ENCODE results near the gene CTSS. TPM values are rescaled to one million over a fixed set of nuclear protein-coding genes. Genes with fewer than 3 reads are reported as not detected.

CTSS gene
- polyA plus RNA-seq, 1 donor from 2014 or later, result 3.2 TPM

DNA sequence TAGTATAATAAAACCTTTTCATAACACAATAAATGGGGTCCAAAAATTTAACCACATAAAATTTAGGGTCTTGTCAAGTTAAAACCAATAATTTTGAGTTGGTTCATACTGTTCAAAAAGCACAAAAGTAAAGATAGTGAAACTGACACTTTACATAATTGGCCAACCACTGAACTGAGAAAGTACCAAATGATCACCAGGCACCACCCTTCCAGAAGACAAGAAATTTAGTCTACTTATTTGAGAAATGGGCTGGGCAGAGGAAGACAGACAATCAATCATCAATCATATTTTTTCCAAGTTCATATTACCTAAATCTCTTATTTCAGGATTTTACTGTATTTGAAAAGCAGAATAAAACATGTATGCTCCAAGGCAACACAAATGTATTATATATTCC lies 62.2 kb downstream of the CTSS start:
- no peak overlapping the region for H3K27ac ChIP-seq (ENCODE audit: low read length)
- H2AFZ ChIP-seq (ENCODE audit: low read depth, low read length), result no peak overlapping the region
- H3K9me2 ChIP-seq (ENCODE audit: insufficient read depth, low read length), result no peaks in the 10 kb centered on the region
- no peaks in the 10 kb centered on the region for H3K79me2 ChIP-seq (replicated peaks; ENCODE audit: insufficient read depth, low read length)
- no peaks in the 10 kb centered on the region for H3K36me3 ChIP-seq (ENCODE audit: insufficient read depth, low read length)
- no peak overlapping the region for H3K4me3 ChIP-seq (ENCODE audit: low read length)
- H4K20me1 ChIP-seq (ENCODE audit: insufficient read depth), result no peaks in the 10 kb centered on the region
- H3K9ac ChIP-seq (ENCODE audit: low read length), result no peak overlapping the region
- no peak overlapping the region for H3K4me2 ChIP-seq (ENCODE audit: low read length)
- no peaks in the 10 kb centered on the region for H3K27me3 ChIP-seq (ENCODE audit: insufficient read depth, low read depth, low read length)
- no peaks in the 10 kb centered on the region for H3K9me3 ChIP-seq (ENCODE audit: low read length)
- TF ChIP-seq, protein P1, sequence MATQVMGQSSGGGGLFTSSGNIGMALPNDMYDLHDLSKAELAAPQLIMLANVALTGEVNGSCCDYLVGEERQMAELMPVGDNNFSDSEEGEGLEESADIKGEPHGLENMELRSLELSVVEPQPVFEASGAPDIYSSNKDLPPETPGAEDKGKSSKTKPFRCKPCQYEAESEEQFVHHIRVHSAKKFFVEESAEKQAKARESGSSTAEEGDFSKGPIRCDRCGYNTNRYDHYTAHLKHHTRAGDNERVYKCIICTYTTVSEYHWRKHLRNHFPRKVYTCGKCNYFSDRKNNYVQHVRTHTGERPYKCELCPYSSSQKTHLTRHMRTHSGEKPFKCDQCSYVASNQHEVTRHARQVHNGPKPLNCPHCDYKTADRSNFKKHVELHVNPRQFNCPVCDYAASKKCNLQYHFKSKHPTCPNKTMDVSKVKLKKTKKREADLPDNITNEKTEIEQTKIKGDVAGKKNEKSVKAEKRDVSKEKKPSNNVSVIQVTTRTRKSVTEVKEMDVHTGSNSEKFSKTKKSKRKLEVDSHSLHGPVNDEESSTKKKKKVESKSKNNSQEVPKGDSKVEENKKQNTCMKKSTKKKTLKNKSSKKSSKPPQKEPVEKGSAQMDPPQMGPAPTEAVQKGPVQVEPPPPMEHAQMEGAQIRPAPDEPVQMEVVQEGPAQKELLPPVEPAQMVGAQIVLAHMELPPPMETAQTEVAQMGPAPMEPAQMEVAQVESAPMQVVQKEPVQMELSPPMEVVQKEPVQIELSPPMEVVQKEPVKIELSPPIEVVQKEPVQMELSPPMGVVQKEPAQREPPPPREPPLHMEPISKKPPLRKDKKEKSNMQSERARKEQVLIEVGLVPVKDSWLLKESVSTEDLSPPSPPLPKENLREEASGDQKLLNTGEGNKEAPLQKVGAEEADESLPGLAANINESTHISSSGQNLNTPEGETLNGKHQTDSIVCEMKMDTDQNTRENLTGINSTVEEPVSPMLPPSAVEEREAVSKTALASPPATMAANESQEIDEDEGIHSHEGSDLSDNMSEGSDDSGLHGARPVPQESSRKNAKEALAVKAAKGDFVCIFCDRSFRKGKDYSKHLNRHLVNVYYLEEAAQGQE (IDR thresholded peaks at IDR 0.05; ENCODE audit: borderline replicate concordance), result no peak
- TF ChIP-seq EZH2 (IDR thresholded peaks at IDR 0.05; ENCODE audit: borderline replicate concordance, insufficient read depth, low read length, poor library complexity, severe bottlenecking), result no peak
- TF ChIP-seq, protein P2, sequence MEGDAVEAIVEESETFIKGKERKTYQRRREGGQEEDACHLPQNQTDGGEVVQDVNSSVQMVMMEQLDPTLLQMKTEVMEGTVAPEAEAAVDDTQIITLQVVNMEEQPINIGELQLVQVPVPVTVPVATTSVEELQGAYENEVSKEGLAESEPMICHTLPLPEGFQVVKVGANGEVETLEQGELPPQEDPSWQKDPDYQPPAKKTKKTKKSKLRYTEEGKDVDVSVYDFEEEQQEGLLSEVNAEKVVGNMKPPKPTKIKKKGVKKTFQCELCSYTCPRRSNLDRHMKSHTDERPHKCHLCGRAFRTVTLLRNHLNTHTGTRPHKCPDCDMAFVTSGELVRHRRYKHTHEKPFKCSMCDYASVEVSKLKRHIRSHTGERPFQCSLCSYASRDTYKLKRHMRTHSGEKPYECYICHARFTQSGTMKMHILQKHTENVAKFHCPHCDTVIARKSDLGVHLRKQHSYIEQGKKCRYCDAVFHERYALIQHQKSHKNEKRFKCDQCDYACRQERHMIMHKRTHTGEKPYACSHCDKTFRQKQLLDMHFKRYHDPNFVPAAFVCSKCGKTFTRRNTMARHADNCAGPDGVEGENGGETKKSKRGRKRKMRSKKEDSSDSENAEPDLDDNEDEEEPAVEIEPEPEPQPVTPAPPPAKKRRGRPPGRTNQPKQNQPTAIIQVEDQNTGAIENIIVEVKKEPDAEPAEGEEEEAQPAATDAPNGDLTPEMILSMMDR (IDR thresholded peaks at IDR 0.05; ENCODE audit: poor library complexity, severe bottlenecking), result no peak
- TF ChIP-seq MXI1 (conservative IDR thresholded peaks at IDR 0.05; ENCODE audit: poor library complexity, severe bottlenecking), result no peak
- TF ChIP-seq TAF1 (IDR thresholded peaks at IDR 0.05; ENCODE audit: low read depth), result no peak
- no peak for TF ChIP-seq SMC3 (conservative IDR thresholded peaks at IDR 0.05; ENCODE audit: poor library complexity)
- no peak for TF ChIP-seq POLR2AphosphoS5 (IDR thresholded peaks at IDR 0.05)
- no peak for TF ChIP-seq EP300 (conservative IDR thresholded peaks at IDR 0.05; ENCODE audit: poor library complexity, severe bottlenecking)
- TF ChIP-seq RAD21 (conservative IDR thresholded peaks at IDR 0.05), result no peak
- H3F3A ChIP-seq (ENCODE audit: insufficient read depth, low read length, poor library complexity, severe bottlenecking), result no peaks in the 10 kb centered on the region

DNA sequence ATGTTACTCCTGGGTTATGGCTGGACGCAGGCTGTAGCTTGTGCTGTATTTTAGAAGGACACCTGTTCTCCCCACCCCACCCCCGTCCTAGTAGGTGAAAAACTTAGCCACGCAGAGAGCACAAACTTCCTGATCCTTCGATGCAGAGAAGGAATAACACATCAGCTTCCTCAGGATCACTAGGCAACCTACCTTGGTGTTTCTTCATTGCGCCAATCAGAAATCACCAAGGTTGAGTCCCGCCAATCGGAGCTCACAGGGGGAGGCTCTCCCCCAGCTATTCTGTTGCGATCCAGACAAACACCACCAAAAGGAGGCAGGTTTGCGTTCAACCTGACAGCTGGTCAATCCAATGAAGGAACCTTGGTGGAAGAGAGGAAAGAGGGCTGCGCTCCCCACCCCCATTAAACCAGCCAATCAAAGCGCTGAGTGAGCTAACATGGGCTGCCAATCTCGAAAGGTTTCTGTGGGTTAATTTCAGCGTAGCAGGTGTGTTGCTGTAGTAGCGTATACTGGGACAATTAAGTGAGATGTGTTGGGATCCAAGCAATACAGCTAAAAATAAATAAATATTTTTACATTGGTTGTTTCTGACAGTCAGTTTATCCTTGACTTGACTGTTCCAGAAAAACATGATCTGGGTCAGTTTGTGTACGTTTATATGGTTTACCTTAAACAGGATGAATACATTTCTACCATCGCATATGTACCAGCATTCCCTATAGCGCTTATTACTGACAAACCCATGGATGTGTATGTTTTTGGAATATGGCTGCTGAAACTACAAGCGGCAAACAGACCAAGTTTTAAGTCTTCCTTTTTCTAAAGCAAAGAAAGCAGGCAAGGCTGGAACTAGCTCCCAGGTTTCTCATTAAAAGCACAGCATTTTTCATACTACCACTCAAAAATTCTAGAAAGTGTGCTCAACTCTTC lies 68.3 kb downstream of the CTSS start, which contains the start of gene GOLPH3L:
GOLPH3L (minus strand) TSS at position 160 of the 933 bp plus-strand sequence. CDS start 2,316 bp downstream, outside the sequence.
- no peaks in the 10 kb centered on the region for H3K27me3 ChIP-seq (ENCODE audit: insufficient read depth, low read depth, low read length)
- H3K4me3 ChIP-seq (ENCODE audit: low read length), result peak within 1 kb of the TSS; percentile 69
- no peaks in the 10 kb centered on the region for H3K36me3 ChIP-seq (ENCODE audit: insufficient read depth, low read length)
- TF ChIP-seq TAF1 (IDR thresholded peaks at IDR 0.05; ENCODE audit: low read depth) (peak; percentile 60), POLR2AphosphoS5 (IDR thresholded peaks at IDR 0.05) (peak; percentile 47), EP300 (conservative IDR thresholded peaks at IDR 0.05; ENCODE audit: poor library complexity, severe bottlenecking) (peak; percentile 84), EZH2 (IDR thresholded peaks at IDR 0.05; ENCODE audit: borderline replicate concordance, insufficient read depth, low read length, poor library complexity, severe bottlenecking) (no peak), RAD21 (conservative IDR thresholded peaks at IDR 0.05) (peak; percentile 31), SMC3 (conservative IDR thresholded peaks at IDR 0.05; ENCODE audit: poor library complexity) (no peak), MXI1 (conservative IDR thresholded peaks at IDR 0.05; ENCODE audit: poor library complexity, severe bottlenecking) (peak; percentile 68)
- TF ChIP-seq, protein P1 (IDR thresholded peaks at IDR 0.05; ENCODE audit: borderline replicate concordance), result no peak
- TF ChIP-seq, protein P2 (IDR thresholded peaks at IDR 0.05; ENCODE audit: poor library complexity, severe bottlenecking), result peak; percentile 48
- H3K27ac ChIP-seq (ENCODE audit: low read length), result peak within 1 kb of the TSS; percentile 55
- peaks cover 11% of the 10 kb centered on the region for H3K79me2 ChIP-seq (replicated peaks; ENCODE audit: insufficient read depth, low read length)
- no peaks in the 10 kb centered on the region for H4K20me1 ChIP-seq (ENCODE audit: insufficient read depth)
- no peaks in the 10 kb centered on the region for H3K9me2 ChIP-seq (ENCODE audit: insufficient read depth, low read length)
- H3K9ac ChIP-seq (ENCODE audit: low read length), result peak within 1 kb of the TSS; percentile 58
- H3F3A ChIP-seq (ENCODE audit: insufficient read depth, low read length, poor library complexity, severe bottlenecking), result no peaks in the 10 kb centered on the region
- peak within 1 kb of the TSS; percentile 96 for H2AFZ ChIP-seq (ENCODE audit: low read depth, low read length)
- H3K4me2 ChIP-seq (ENCODE audit: low read length), result peak within 1 kb of the TSS; percentile 82
- no peaks in the 10 kb centered on the region for H3K9me3 ChIP-seq (ENCODE audit: low read length)

Data from neural cell (in vitro differentiated cells).